GM18519 (cell line): ENCODE results near the gene TMEM87B.

Experiments used
- ATAC-seq: cut with Tn5 transposase; IDR thresholded peaks from one replicate; pipeline ENCODE4 v1.9.1; 2021; ENCODE audit warnings: mild to moderate bottlenecking, moderate library complexity; ENCODE audit not compliant: unreplicated experiment, low FRiP score

Gene TMEM87B

DNA sequence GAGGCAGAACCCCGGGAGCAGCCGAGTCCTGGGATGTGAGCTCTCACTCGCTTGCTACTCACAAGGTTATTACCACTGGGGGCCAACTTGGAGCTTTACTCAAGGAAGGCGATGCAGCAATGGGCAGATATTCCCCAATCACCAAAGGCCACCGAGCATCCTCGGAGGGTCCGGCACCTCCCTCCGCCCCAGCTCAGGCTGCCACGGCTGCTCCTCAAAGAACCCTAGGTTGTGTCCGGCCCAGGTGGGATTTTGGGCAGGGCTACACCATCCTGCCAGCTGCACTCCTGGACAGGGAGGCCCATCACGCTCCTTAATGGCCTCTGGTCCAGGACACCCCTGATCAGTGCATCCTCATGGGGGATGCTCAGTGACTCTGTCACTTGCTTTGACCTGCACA, 107.9 kb downstream of the TMEM87B start:
- no peak for ATAC-seq

DNA sequence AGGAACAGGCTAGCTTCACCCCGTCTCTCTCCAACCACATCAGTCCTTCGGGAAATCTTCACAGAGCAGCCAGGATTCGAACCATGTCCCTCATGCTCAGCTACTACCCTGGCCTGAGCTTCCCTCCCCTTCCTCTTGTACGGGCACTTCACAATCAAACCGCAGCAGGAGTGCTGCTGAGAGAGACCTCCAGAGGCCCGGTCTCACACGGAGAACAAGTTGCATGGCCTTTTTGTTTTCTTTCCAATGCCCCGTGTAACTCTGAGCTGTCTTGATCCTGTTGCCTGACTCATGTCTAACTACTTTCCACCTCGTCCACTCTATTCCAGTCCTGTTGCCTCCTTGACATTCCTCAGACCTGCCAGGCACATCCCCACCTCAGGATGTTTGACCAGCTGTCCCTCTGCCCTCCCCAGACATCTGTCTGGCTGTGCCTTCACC, 108.5 kb downstream of the TMEM87B start:
- no peak for ATAC-seq

DNA sequence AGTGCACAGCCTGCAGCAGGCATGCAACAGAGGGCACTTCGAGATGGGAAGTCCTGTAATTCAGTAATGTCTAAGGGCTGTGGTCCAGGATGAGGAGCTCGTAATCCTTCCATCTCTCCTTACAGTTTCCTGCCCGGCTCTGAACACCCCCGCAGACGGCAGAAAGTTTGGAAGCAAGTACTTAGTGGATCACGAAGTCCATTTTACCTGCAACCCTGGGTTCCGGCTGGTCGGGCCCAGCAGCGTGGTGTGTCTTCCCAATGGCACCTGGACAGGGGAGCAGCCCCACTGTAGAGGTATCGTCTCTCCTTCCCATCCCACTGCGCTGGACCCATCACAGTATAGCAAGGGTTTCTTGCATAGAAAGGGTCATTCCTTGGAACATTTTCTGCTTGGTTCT, 109.8 kb downstream of the TMEM87B start:
- ATAC-seq: no peak

DNA sequence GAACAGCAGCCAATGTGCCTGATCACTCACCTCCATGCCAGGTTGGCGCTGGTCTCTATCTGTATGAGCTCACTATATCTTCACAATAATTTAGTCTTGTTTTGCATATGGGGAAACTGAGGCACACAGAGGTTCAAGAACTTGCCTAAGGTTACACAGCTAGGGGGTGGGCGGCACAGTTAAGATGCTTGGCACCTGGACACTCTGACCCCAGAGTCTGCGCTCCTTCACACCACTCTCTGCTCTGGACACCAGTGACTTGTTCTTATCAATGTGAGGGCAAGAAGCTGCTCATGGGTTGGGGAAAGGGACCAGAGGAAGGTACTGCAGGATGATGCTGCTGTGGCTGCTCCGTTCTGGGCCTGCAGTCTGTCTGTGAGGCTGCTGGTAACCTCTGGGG, 110.2 kb downstream of the TMEM87B start:
- ATAC-seq: no peak

DNA sequence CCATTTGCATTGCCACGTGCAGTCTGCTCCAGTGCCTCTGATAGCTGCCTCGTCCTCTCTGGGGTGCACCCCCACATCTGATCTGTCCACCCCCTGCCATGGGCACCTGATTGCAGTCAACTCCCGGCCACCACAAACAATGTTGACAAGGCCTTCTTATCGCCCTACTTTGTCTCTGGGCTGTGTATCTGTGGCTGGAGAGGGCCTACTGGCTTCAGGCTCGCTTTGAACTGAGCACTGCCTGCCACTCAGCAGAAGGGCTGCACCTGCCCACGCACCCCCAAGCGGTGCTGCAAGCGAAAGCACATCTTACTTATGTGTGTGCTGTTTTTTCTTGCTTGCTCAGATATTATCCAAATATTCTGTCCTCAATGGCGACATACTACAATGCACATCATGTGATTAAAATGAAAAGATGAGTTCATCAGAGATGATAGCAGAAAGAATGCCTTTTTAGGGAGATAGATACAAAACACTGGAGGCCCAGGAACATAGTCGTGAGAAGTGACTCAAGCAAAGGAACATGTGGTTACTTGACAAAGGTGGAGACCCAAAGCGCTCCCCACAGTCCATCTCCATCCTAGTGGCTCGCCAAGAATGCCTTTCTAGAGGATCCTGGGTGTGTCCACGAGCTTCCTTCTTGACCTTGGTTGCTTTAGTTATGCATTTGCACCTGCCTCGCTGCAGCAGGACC, 111.9 kb downstream of the TMEM87B start:
- ATAC-seq: no peak

DNA sequence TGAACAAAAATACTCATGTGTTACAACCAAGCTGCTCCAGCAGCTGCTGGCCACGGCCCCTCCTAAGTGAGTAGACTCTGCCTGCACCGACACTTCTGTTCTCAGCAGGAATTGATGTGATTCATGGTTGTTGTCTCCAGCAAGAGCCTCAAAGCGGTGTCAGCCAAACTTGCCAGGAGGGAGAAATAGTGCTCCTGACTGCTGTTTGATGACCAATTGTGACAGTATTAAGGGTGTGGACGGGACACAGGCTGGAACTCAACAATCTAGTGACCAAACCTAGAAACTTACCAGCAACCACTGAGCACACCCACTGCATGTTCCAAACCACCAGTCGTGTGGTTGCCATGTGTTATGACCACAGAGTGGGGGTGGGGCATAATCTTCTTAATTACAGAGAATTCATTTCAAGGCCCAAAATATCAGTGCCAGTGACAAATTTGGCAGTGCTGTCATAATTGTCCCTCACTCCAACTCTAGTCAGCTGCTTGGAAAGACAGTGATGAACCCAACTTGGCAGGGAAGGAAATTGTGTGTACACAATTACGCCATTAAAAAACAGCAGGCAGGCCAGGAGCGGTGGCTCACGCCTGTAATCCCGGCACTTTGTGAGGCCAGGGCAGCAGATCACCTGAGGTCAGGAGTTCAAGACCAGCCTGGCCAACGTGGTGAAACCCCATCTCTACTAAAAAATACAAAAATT, 113.5 kb downstream of the TMEM87B start:
- ATAC-seq: no peak
